Gastrocnemius medialis (tissue), 4 donors: Measurements from ENCODE around the gene FRY.

Experiments used
- POLR2A ChIP-seq, 2 donors: fragments of 450-650 bp; IDR thresholded peaks; one replicate each; pipeline ENCODE4 v1.6.1; 2017; ENCODE audit warnings: antibody characterized with exemption in 2 of 2, mild to moderate bottlenecking in 2 of 2, moderate library complexity in 2 of 2
- TF ChIP-seq, protein P1 (sequence below), 5 experiments: fragments of 450-650 bp in 3 of 5; fragments of 200-600 bp in 2 of 5; sonication (generic) in 2 of 5; IDR thresholded peaks in 4 of 5; conservative IDR thresholded peaks in 1 of 5; 1 replicate in 4 of 5; 2 replicates in 1 of 5; pipeline ENCODE4 v1.5.1; 2016 to 2019; ENCODE audit warnings: antibody characterized with exemption in 5 of 5, mild to moderate bottlenecking in 3 of 5, moderate library complexity in 3 of 5

DNA sequence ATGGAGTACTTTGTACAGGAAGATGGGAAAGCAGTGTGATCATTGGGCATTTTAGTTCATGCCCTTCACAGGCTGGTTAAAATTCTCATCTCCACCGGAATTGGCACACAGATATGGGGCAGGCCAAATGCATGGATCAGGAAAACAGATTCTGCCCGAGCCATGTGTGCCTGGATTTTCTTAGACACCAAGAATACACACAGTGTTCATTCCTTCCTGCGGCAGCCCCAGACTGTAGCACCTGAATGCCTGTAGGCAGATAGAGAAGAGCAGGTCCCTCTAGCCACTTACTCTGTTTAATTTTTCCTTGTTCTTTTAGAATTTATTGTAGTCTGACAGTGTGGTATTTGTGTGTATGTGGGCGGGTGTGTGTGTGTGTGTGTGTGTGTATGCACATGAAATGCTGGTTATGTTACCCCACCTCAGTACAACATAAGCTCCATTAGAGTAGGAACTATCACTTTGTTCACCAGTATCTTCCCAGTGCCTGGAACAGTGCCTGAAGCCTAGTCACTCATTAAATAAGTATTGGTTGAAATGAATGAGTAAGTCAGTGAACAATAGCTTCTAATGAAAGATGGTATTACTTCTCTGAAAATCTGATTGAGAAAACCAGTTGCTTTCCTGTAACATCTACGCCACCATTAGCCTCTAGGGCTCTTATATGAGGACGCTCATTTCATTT lies 41.7 kb downstream of the FRY start:
- TF ChIP-seq POLR2A (IDR thresholded peaks at IDR 0.05), result no peak
- TF ChIP-seq, protein P1, sequence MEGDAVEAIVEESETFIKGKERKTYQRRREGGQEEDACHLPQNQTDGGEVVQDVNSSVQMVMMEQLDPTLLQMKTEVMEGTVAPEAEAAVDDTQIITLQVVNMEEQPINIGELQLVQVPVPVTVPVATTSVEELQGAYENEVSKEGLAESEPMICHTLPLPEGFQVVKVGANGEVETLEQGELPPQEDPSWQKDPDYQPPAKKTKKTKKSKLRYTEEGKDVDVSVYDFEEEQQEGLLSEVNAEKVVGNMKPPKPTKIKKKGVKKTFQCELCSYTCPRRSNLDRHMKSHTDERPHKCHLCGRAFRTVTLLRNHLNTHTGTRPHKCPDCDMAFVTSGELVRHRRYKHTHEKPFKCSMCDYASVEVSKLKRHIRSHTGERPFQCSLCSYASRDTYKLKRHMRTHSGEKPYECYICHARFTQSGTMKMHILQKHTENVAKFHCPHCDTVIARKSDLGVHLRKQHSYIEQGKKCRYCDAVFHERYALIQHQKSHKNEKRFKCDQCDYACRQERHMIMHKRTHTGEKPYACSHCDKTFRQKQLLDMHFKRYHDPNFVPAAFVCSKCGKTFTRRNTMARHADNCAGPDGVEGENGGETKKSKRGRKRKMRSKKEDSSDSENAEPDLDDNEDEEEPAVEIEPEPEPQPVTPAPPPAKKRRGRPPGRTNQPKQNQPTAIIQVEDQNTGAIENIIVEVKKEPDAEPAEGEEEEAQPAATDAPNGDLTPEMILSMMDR (IDR thresholded peaks at IDR 0.05 in 4 of 5, conservative IDR thresholded peaks at IDR 0.05 in 1 of 5), result no peak
